Kidney (tissue), 14 donors: ENCODE results near the gene HNRNPD. TPM values are rescaled to one million over a fixed set of nuclear protein-coding genes. Genes with fewer than 3 reads are reported as not detected.

Experiments
- DNase-seq, 5 donors: peaks; one replicate each; pipeline ENCODE4 v3.0.0-alpha.2; 2013 to 2020
- FAIRE-seq: peaks from 2 replicates; lab custom pipeline; 2012; peaks lifted over from hg19 to GRCh38; lab: Jason Lieb, UNC
- H3K27ac ChIP-seq, 2 donors: one replicate each; pipeline ENCODE4 v1.7.0; 2013; ENCODE audit warnings: low read depth in 2 of 2, low read length in 2 of 2, inconsistent platforms in 1 of 2
- H3K27me3 ChIP-seq: one replicate; pipeline ENCODE4 v1.7.1; 2013; ENCODE audit warnings: low read length, inconsistent platforms; ENCODE audit not compliant: control insufficient read depth, insufficient read depth
- H3K36me3 ChIP-seq, 3 donors: one replicate each; pipeline versions ENCODE4 v1.7.0 to v1.7.1; 2013; ENCODE audit warnings: low read length in 3 of 3, control low read depth in 1 of 3, inconsistent platforms in 1 of 3; ENCODE audit not compliant: insufficient read depth in 3 of 3, control insufficient read depth in 2 of 3
- H3K4me1 ChIP-seq, 3 donors: one replicate each; pipeline versions ENCODE4 v1.7.0 to v1.7.1; 2013; ENCODE audit warnings: low read length in 3 of 3, inconsistent platforms in 1 of 3, low read depth in 1 of 3; ENCODE audit not compliant: control insufficient read depth in 2 of 3, insufficient read depth in 2 of 3
- H3K4me3 ChIP-seq, 3 donors: one replicate each; pipeline versions ENCODE4 v1.7.0 to v1.8.1; 2013; ENCODE audit warnings: low read length in 3 of 3, control low read depth in 1 of 3, inconsistent platforms in 1 of 3
- H3K9ac ChIP-seq, 3 donors: one replicate each; pipeline versions ENCODE4 v1.7.0 to v1.7.1; 2013; ENCODE audit warnings: low read length in 3 of 3, control low read depth in 1 of 3, inconsistent platforms in 1 of 3
- H3K9me3 ChIP-seq, 3 donors: one replicate each; pipeline versions ENCODE4 v1.7.0 to v1.7.1; 2013; ENCODE audit warnings: low read length in 3 of 3, control low read depth in 1 of 3, inconsistent platforms in 1 of 3; ENCODE audit not compliant: control insufficient read depth in 2 of 3, insufficient read depth in 1 of 3
- CTCF ChIP-seq: IDR thresholded peaks from 3 replicates; pipeline ENCODE4 v1.5.1; 2012; ENCODE audit warnings: mild to moderate bottlenecking, moderate library complexity, borderline replicate concordance; ENCODE audit not compliant: insufficient read depth; ENCODE audit errors: extremely low read depth
- intact Hi-C: fragments of 100-400 bp; cut with DNase I; formaldehyde crosslinking; loops from one replicate; pipeline ENCODE4 v1.11.1; 2022
- polyA plus RNA-seq: library from polyadenylated mRNA; stranded (reverse); fragments of 350-450 nt; fragmentation: Illumina TruSeq; extraction: RNeasy Lipid Tissue Mini Kit (QIAGEN cat#74804); gene quantifications from one replicate; pipeline ENCODE4 v1.2.3, GENCODE V29; 2014; ENCODE audit warnings: low read depth, low replicate concordance; ENCODE audit not compliant: insufficient read depth
- total RNA-seq: library from RNA; stranded (reverse); fragmentation: NEBNext Ultra II Directional; extraction: Animal tissue kit (Norgen Biotek cat#: 25700); gene quantifications from one replicate; pipeline ENCODE4 v1.2.1, GENCODE V29; 2021
- donor health status: control.
- donor health status: control.
- donor health status: control.
- donor health status: control.
- donor health status: control.
- donor health status: DM: yes; HTN: yes; CAD: no.
- donor health status: Normal renal cell carcinoma (clear cell type).

HNRNPD gene
- total and polyA plus RNA-seq, 2 donors from 2014 or later, result 120 to 177 TPM

GRCh38 chr4:82363896-82364487, 9.8 kb downstream of the HNRNPD start:
- FAIRE-seq, result no peak
- H3K27ac ChIP-seq, result no peak overlapping the region

GRCh38 chr4:82362565-82362964, 11.2 kb downstream of the HNRNPD start:
- no peak for TF ChIP-seq CTCF
- peaks cover 0 to 17% (median 7%) of the 10 kb centered on the region in 3 donors for H3K4me1 ChIP-seq

More at GRCh38 chr4:82363896-82364487, 9.8 kb downstream of the HNRNPD start:
- TF ChIP-seq CTCF, result no peak
- intact Hi-C loops, result no loop called here
- no peak for DNase-seq
- Histone ChIP-seq H3K4me1 (peaks cover 0 to 31% (median 12%) of the 10 kb centered on the region in 3 donors), H3K36me3 (peaks cover 0 to 3% (median 2%) of the 10 kb centered on the region in 3 donors), H3K9ac (no peak overlapping the region), H3K9me3 (no peaks in the 10 kb centered on the region), H3K4me3 (no peak overlapping the region), H3K27me3 (no peaks in the 10 kb centered on the region)

GRCh38 chr4:82360298-82361177, 13.3 kb downstream of the HNRNPD start:
- intact Hi-C loops, result no loop called here
- Histone ChIP-seq H3K9me3 (no peaks in the 10 kb centered on the region), H3K9ac (no peak overlapping the region), H3K27me3 (no peaks in the 10 kb centered on the region), H3K27ac (no peak overlapping the region), H3K36me3 (peaks cover 17 to 27% (median 19%) of the 10 kb centered on the region in 3 donors), H3K4me1 (peaks cover 0 to 16% (median 4%) of the 10 kb centered on the region in 3 donors), H3K4me3 (no peak overlapping the region)
- DNase-seq (peak in 2 of 5 donors; percentile 59 to 68), FAIRE-seq (peak; percentile 45)
- peak; percentile 60 for TF ChIP-seq CTCF

More at GRCh38 chr4:82362565-82362964, 11.2 kb downstream of the HNRNPD start:
- Histone ChIP-seq H3K4me3 (no peak overlapping the region), H3K36me3 (peaks cover 3 to 9% (median 7%) of the 10 kb centered on the region in 3 donors), H3K9me3 (no peaks in the 10 kb centered on the region), H3K27ac (no peak overlapping the region), H3K27me3 (no peaks in the 10 kb centered on the region), H3K9ac (no peak overlapping the region)
- no peak for DNase-seq
- no peak for FAIRE-seq
- intact Hi-C loops, result no loop called here
